Panc1 (cell line): ENCODE results near the gene LRCH1. TPM values are rescaled to one million over a fixed set of nuclear protein-coding genes. Genes with fewer than 3 reads are reported as not detected.

Source experiments
- ATAC-seq: fragments of 200-7000 bp; cut with Tn5 transposase; 2 replicates; pipeline ENCODE4 v1.9.1; 2020; ENCODE audit warnings: mild to moderate bottlenecking, moderate library complexity
- BruUV-seq: library from RNA; stranded (reverse); fragments of 400-500 nt; replicated peaks from 2 replicates; lab custom pipeline; 2021; lab: Mats Ljungman, UMichigan
- CTCF ChIA-PET: fragments of 300-600 bp; sonication (Branson Sonifier 250); formaldehyde crosslinking; loops from one replicate; lab custom pipeline; 2022; ENCODE audit warnings: antibody characterized with exemption; lab: Charles Lee
- POLR2A ChIA-PET: fragments of 300-600 bp; sonication (Branson Sonifier 250); formaldehyde crosslinking; loops from one replicate; lab custom pipeline; 2022; ENCODE audit warnings: antibody characterized with exemption; lab: Charles Lee
- DNase-seq: peaks from one replicate; pipeline ENCODE4 v3.0.0-alpha.2; 2010; ENCODE audit warnings: low read depth, low spot score
- H3K27ac ChIP-seq: 2 replicates; pipeline ENCODE4 v1.5.1; 2011; ENCODE audit warnings: mild to moderate bottlenecking, low read length, inconsistent platforms
- H3K27me3 ChIP-seq: fragments of 200-500 bp; sonication (Bioruptor generic); 2 replicates; pipeline ENCODE4 v1.6.0; 2014; ENCODE audit warnings: low read length, inconsistent platforms; ENCODE audit not compliant: control insufficient read depth, insufficient read depth
- H3K36me3 ChIP-seq: fragments of 200-500 bp; sonication (Bioruptor generic); 2 replicates; pipeline ENCODE4 v1.5.1; 2014; ENCODE audit warnings: inconsistent platforms, mild to moderate bottlenecking, low read length, moderate library complexity; ENCODE audit not compliant: control insufficient read depth, insufficient read depth
- H3K4me1 ChIP-seq: 2 replicates; pipeline ENCODE4 v1.5.1; 2011; ENCODE audit warnings: inconsistent platforms, mild to moderate bottlenecking, low read length, moderate library complexity; ENCODE audit not compliant: control insufficient read depth, insufficient read depth
- H3K4me3 ChIP-seq, 2 experiments: 2 replicates each; pipeline ENCODE4 v1.5.1; 2011 to 2012; ENCODE audit warnings: low read depth in 2 of 2, low read length in 2 of 2, mild to moderate bottlenecking in 2 of 2, inconsistent platforms in 1 of 2, moderate library complexity in 1 of 2
- H3K9me3 ChIP-seq: fragments of 200-500 bp; sonication (Bioruptor generic); 2 replicates; pipeline ENCODE4 v1.5.1; 2014; ENCODE audit warnings: low read depth, mild to moderate bottlenecking, inconsistent platforms, low read length, moderate library complexity; ENCODE audit not compliant: control insufficient read depth, insufficient read depth
- CTCF ChIP-seq: fragments of 450-650 bp; IDR thresholded peaks from 2 replicates; pipeline ENCODE4 v1.5.1; 2017; ENCODE audit warnings: mild to moderate bottlenecking
- POLR2AphosphoS5 ChIP-seq: IDR thresholded peaks from 2 replicates; pipeline ENCODE4 v1.6.1; 2012; ENCODE audit warnings: mild to moderate bottlenecking, low read depth, low read length, moderate library complexity
- SIN3A ChIP-seq: IDR thresholded peaks from 2 replicates; pipeline ENCODE4 v1.6.1; 2012; ENCODE audit warnings: low read depth, mild to moderate bottlenecking, low read length, moderate library complexity, borderline replicate concordance; ENCODE audit not compliant: insufficient read depth
- TCF7L2 ChIP-seq: IDR thresholded peaks from 2 replicates; pipeline ENCODE4 v1.6.1; 2011; ENCODE audit warnings: mild to moderate bottlenecking, low read depth, low read length, inconsistent platforms
- in situ Hi-C: cut with HindIII; loops from 2 replicates; pipeline ENCODE4 v1.10.0; 2016; ENCODE audit warnings: low sequenced_read_pairs, low pct_unique_long_range_greater_than_20kb
- intact Hi-C: fragments of 100-400 bp; cut with micrococcal nuclease; formaldehyde crosslinking; loops from one replicate; pipeline ENCODE4 v1.10.0; 2022; ENCODE audit not compliant: unreplicated experiment
- total RNA-seq: library from RNA; stranded (reverse); gene quantifications from one replicate; pipeline ENCODE4 v1.2.1, GENCODE V29; 2021; ENCODE audit not compliant: unreplicated experiment
- TF ChIP-seq, protein P1 (sequence below), 2 experiments: IDR thresholded peaks; 2 replicates each; pipeline ENCODE4 v1.6.1; 2011 to 2012; ENCODE audit warnings: low read depth in 2 of 2, control low read depth in 1 of 2, low read length in 1 of 2, mild to moderate bottlenecking in 1 of 2, moderate library complexity in 1 of 2; ENCODE audit not compliant: insufficient read depth in 1 of 2

LRCH1 gene
- total RNA-seq, 1 experiment from 2014 or later = 7.9 TPM

DNA sequence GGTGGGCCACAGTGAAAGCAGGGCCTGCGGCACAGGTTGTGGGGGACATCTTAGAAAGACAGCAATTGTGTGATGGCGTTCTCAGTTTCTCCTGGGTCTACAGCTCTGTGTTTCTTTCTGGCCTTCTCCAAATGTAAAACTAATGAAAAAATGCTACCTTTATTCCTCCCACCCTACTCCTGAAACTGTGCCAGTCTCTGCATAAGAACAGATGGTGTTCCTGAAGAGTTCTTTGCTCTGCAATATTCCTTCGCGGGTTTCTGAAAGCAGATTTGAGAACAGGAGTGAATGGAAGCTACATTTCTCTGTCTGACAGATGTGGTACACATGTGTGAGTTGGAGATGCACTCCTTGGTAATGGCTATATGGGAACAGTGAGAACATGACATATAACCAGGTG, 18.0 kb upstream of the LRCH1 start:
- Histone ChIP-seq H3K36me3 (no peaks in the 10 kb centered on the region), H3K9me3 (no peaks in the 10 kb centered on the region), H3K4me3 (no peak overlapping the region), H3K27me3 (no peaks in the 10 kb centered on the region), H3K27ac (no peak overlapping the region), H3K4me1 (no peaks in the 10 kb centered on the region)
- ChIA-PET POLR2A (no interaction called here), CTCF (no interaction called here)
- in situ Hi-C loops = no loop called here
- TF ChIP-seq SIN3A (no peak), TCF7L2 (no peak), CTCF (no peak), POLR2AphosphoS5 (no peak)
- TF ChIP-seq, protein P1, sequence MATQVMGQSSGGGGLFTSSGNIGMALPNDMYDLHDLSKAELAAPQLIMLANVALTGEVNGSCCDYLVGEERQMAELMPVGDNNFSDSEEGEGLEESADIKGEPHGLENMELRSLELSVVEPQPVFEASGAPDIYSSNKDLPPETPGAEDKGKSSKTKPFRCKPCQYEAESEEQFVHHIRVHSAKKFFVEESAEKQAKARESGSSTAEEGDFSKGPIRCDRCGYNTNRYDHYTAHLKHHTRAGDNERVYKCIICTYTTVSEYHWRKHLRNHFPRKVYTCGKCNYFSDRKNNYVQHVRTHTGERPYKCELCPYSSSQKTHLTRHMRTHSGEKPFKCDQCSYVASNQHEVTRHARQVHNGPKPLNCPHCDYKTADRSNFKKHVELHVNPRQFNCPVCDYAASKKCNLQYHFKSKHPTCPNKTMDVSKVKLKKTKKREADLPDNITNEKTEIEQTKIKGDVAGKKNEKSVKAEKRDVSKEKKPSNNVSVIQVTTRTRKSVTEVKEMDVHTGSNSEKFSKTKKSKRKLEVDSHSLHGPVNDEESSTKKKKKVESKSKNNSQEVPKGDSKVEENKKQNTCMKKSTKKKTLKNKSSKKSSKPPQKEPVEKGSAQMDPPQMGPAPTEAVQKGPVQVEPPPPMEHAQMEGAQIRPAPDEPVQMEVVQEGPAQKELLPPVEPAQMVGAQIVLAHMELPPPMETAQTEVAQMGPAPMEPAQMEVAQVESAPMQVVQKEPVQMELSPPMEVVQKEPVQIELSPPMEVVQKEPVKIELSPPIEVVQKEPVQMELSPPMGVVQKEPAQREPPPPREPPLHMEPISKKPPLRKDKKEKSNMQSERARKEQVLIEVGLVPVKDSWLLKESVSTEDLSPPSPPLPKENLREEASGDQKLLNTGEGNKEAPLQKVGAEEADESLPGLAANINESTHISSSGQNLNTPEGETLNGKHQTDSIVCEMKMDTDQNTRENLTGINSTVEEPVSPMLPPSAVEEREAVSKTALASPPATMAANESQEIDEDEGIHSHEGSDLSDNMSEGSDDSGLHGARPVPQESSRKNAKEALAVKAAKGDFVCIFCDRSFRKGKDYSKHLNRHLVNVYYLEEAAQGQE (IDR thresholded peaks at IDR 0.05; ENCODE audit: insufficient read depth in 1 of 2, low read depth in 2 of 2, low read length in 1 of 2) = no peak
- DNase-seq = no peak
- no peak for ATAC-seq
- no TSS peak for BruUV-seq
- intact Hi-C loops = loop anchor here (10.0 kb wide), 1 partner anchor 740 kb away; no protein-coding TSS in a partner anchor

- ATAC-seq (no peak), DNase-seq (no peak)
- in situ Hi-C loops = no loop called here
- no TSS peak for BruUV-seq
- no peak for TF ChIP-seq TCF7L2
- TF ChIP-seq CTCF = no peak
- TF ChIP-seq, protein P1 (IDR thresholded peaks at IDR 0.05; ENCODE audit: insufficient read depth in 1 of 2, low read depth in 2 of 2, low read length in 1 of 2) = no peak
- no peak for TF ChIP-seq POLR2AphosphoS5
- no peak for TF ChIP-seq SIN3A
- no peaks in the 10 kb centered on the region for H3K27me3 ChIP-seq
- no peaks in the 10 kb centered on the region for H3K9me3 ChIP-seq
- CTCF ChIA-PET = no interaction called here
- H3K4me3 ChIP-seq = no peak overlapping the region
- intact Hi-C loops = loop anchor here (10.0 kb wide), 1 partner anchor 741 kb away; no protein-coding TSS in a partner anchor
- H3K36me3 ChIP-seq = no peaks in the 10 kb centered on the region
- no peak overlapping the region for H3K27ac ChIP-seq
- no peaks in the 10 kb centered on the region for H3K4me1 ChIP-seq
- POLR2A ChIA-PET = no interaction called here
These were observed 17.1 kb upstream of the LRCH1 start for GRCh38 chr13:46535825-46536224.
